Measurements from ENCODE around the gene GRAMD1B. TPM values are rescaled to one million over a fixed set of nuclear protein-coding genes. Genes with fewer than 3 reads are reported as not detected.
"Not testable (repeated sequence)": the region's sequence is repeated elsewhere in the genome, so short reads cannot be mapped to it uniquely, and the experiment has no call there.

The GRAMD1B gene
- total RNA-seq, 1 experiment from 2014 or later: 5.8 TPM

DNA sequence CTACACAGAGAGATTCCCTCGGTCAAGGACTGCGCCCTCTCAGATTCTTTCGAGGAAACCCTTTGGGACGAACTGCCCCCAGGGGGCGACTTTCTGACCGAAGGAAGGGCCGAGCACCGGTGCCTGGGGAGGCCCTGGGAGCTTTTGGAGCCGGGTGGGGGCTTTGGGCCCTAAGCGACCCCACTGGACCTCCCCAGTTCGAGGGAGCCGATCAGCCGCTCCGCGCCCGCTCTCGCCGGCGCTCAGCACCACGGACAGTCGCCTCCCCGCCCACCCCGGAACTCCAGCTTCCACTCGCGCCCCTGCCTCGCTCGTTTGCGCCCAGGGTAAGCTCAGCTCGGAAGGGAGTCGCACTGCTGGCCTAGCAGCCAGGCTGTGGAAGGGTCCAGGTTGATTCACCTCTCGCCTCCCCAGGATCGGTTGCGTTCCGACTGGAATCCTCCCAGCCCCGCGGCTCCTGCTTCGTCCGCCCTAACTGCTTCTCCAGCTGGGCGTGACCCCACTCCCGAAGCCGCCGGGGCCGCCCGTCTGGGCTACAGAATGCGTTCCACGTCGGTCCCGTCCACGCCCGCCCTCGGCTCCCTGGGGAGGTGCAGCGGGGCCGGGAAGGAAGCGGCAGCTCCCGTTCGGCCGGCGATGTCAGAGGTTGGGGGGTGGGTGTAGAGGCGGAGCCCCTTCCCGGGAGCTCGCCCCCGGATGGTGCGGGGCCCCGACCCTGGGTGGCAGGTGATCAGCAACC, 223.9 kb downstream of the GRAMD1B start:
- Histone ChIP-seq H4K20me1 (ENCODE audit: insufficient read depth) (no peaks in the 10 kb centered on the region), H3K9me2 (ENCODE audit: insufficient read depth) (no peaks in the 10 kb centered on the region), H3K27me3 (ENCODE audit: insufficient read depth, low read depth) (peaks cover 82% of the 10 kb centered on the region), H3K4me3 (peak overlapping the region; percentile 57; the same call in 1 of the 2 replicates), H3K4me1 (replicated peaks; ENCODE audit: insufficient read depth) (no peaks in the 10 kb centered on the region), H3K4me2 (peak overlapping the region; percentile 77), H3K36me3 (ENCODE audit: low read depth) (no peaks in the 10 kb centered on the region), H3K27ac (no peak overlapping the region), H3F3A (ENCODE audit: insufficient read depth, low read depth) (no peaks in the 10 kb centered on the region), H2AFZ (no peak overlapping the region), H3K79me2 (ENCODE audit: low read depth) (no peaks in the 10 kb centered on the region), H3K9me3 (ENCODE audit: insufficient read depth, low read depth) (no peaks in the 10 kb centered on the region)
- ChIA-PET CTCF (no interaction called here), POLR2A (ENCODE audit: unreplicated experiment) (no interaction called here)
- BruUV-seq (replicated peaks): no TSS peak
- intact Hi-C loops (cut with micrococcal nuclease; ENCODE audit: unreplicated experiment): loop anchor here (2.0 kb wide), 1 partner anchor 63 kb away; no protein-coding TSS in a partner anchor
- DNase-seq: peak in 1 of 2 experiments; percentile 28
- TF ChIP-seq, protein P1, sequence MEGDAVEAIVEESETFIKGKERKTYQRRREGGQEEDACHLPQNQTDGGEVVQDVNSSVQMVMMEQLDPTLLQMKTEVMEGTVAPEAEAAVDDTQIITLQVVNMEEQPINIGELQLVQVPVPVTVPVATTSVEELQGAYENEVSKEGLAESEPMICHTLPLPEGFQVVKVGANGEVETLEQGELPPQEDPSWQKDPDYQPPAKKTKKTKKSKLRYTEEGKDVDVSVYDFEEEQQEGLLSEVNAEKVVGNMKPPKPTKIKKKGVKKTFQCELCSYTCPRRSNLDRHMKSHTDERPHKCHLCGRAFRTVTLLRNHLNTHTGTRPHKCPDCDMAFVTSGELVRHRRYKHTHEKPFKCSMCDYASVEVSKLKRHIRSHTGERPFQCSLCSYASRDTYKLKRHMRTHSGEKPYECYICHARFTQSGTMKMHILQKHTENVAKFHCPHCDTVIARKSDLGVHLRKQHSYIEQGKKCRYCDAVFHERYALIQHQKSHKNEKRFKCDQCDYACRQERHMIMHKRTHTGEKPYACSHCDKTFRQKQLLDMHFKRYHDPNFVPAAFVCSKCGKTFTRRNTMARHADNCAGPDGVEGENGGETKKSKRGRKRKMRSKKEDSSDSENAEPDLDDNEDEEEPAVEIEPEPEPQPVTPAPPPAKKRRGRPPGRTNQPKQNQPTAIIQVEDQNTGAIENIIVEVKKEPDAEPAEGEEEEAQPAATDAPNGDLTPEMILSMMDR (conservative IDR thresholded peaks at IDR 0.05): no peak
- TF ChIP-seq EZH2 (IDR thresholded peaks at IDR 0.05; ENCODE audit: low read depth): no peak

DNA sequence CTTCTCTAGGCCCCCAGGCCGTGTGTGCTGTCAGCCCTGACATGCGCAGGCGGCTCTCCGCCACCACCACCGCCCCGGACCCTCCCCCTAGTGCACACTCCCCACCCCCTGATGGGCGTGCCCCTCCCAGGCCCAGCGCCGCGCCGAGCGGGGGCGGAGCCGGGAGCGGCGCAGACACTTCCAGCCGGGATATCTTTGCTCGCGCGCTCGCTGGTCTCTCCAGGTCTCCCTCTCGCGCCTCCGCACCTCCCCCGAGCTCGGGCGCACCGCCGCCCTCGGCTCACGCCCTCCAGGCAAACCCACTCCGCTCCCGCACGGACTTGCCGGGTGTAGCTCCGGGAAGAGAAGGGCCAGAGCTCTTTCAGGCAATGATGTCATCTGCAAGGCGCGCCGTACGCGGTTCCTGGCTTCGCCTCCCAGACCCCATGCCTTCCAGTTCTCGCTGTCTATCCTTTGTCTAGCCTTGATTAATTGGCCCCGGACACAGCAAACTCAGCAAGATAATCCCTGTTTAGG, 224.6 kb downstream of the GRAMD1B start, which contains the start of gene SCN3B:
SCN3B (minus strand) TSS at position 59 of the 516 bp plus-strand sequence. CDS start 823 bp downstream, outside the sequence.
- H3K9me3 ChIP-seq (ENCODE audit: insufficient read depth, low read depth): no peaks in the 10 kb centered on the region
- H3K9me2 ChIP-seq (ENCODE audit: insufficient read depth): no peaks in the 10 kb centered on the region
- no peaks in the 10 kb centered on the region for H4K20me1 ChIP-seq (ENCODE audit: insufficient read depth)
- no peaks in the 10 kb centered on the region for H3K79me2 ChIP-seq (ENCODE audit: low read depth)
- TF ChIP-seq, protein P1 (conservative IDR thresholded peaks at IDR 0.05): no peak
- TF ChIP-seq EZH2 (IDR thresholded peaks at IDR 0.05; ENCODE audit: low read depth): no peak
- H3K4me3 ChIP-seq: peak within 1 kb of the TSS; percentile 57; the same call in 1 of the 2 replicates
- peak within 1 kb of the TSS; percentile 77 for H3K4me2 ChIP-seq
- POLR2A ChIA-PET (ENCODE audit: unreplicated experiment): no interaction called here
- no peaks in the 10 kb centered on the region for H3K4me1 ChIP-seq (replicated peaks; ENCODE audit: insufficient read depth)
- intact Hi-C loops (cut with micrococcal nuclease; ENCODE audit: unreplicated experiment): loop anchor here (2.0 kb wide), 1 partner anchor 64 kb away; no protein-coding TSS in a partner anchor
- peak in 1 of 2 experiments; percentile 57 for DNase-seq
- no peaks in the 10 kb centered on the region for H3F3A ChIP-seq (ENCODE audit: insufficient read depth, low read depth)
- H3K27me3 ChIP-seq (ENCODE audit: insufficient read depth, low read depth): peaks cover 83% of the 10 kb centered on the region
- CTCF ChIA-PET: no interaction called here
- BruUV-seq (replicated peaks): no TSS peak
- no peak within 1 kb of the TSS for H3K27ac ChIP-seq
- no peak within 1 kb of the TSS; the same call in 1 of the 2 replicates for H2AFZ ChIP-seq
- no peaks in the 10 kb centered on the region for H3K36me3 ChIP-seq (ENCODE audit: low read depth)

DNA sequence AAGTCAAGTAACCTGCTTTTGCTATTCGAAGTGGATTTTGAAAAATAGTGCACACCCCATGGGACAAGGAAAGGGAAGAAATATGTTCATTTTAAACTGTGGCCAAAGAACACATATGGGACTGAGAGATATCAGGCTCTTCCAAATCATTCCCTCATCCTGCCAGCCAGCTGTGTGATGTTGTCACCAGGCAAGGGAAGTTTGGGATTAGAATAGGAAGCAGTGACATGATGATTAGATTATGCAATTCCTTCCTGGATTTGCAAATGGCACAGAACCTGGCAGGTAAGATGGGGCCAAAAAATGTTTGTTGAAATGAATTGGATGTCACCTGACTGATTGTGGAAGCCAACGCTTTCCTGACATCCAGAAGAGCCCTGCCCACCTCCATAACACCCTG, 229.2 kb downstream of the GRAMD1B start:
- intact Hi-C loops (cut with micrococcal nuclease; ENCODE audit: unreplicated experiment): no loop called here
- POLR2A ChIA-PET (ENCODE audit: unreplicated experiment): no interaction called here
- Histone ChIP-seq H3K79me2 (ENCODE audit: low read depth) (no peaks in the 10 kb centered on the region), H3K4me2 (no peak overlapping the region), H3F3A (ENCODE audit: insufficient read depth, low read depth) (no peaks in the 10 kb centered on the region), H3K9me3 (ENCODE audit: insufficient read depth, low read depth) (peaks cover 5% of the 10 kb centered on the region; the same call in 1 of the 2 replicates), H4K20me1 (ENCODE audit: insufficient read depth) (no peaks in the 10 kb centered on the region), H3K36me3 (ENCODE audit: low read depth) (no peaks in the 10 kb centered on the region), H3K4me1 (replicated peaks; ENCODE audit: insufficient read depth) (no peaks in the 10 kb centered on the region), H3K4me3 (no peak overlapping the region), H3K27me3 (ENCODE audit: insufficient read depth, low read depth) (peaks cover 38% of the 10 kb centered on the region), H2AFZ (no peak overlapping the region), H3K27ac (no peak overlapping the region), H3K9me2 (ENCODE audit: insufficient read depth) (no peaks in the 10 kb centered on the region)
- DNase-seq: no peak
- TF ChIP-seq EZH2 (IDR thresholded peaks at IDR 0.05; ENCODE audit: low read depth): no peak
- TF ChIP-seq, protein P1 (conservative IDR thresholded peaks at IDR 0.05): no peak
- CTCF ChIA-PET: no interaction called here
- BruUV-seq (replicated peaks): no TSS peak

DNA sequence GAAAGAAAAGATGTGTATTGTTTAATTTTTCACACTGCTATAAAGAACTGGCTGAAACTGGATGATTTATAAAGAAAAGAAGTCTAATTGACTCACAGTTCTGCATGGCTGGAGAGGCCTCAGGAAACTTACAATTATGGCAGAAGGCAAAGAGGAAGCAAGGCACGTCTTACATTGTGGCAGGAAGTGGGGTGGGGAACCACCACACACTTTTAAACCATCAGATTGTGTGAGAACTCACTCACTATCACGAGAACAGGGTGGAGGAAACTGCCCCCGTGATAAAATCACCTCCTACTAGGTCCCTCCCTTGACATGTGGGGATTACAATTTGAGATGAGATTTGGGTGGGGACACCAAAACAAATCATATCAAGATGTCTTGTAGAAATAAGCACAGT, 229.9 kb downstream of the GRAMD1B start:
- H2AFZ ChIP-seq; H3K9me3 ChIP-seq (ENCODE audit: insufficient read depth, low read depth); intact Hi-C loops (cut with micrococcal nuclease; ENCODE audit: unreplicated experiment); H4K20me1 ChIP-seq (ENCODE audit: insufficient read depth); H3K4me1 ChIP-seq (replicated peaks; ENCODE audit: insufficient read depth); POLR2A ChIA-PET (ENCODE audit: unreplicated experiment); H3K79me2 ChIP-seq (ENCODE audit: low read depth); DNase-seq; H3K4me3 ChIP-seq; H3K4me2 ChIP-seq; H3K9me2 ChIP-seq (ENCODE audit: insufficient read depth); H3K27ac ChIP-seq; H3K36me3 ChIP-seq (ENCODE audit: low read depth); H3F3A ChIP-seq (ENCODE audit: insufficient read depth, low read depth); BruUV-seq (replicated peaks); CTCF ChIA-PET: not testable (repeated sequence)
- H3K27me3 ChIP-seq (ENCODE audit: insufficient read depth, low read depth): peaks cover 35% of the 10 kb centered on the region
